GM18511 (cell line): ENCODE measurements around the gene KLHL28.

Experiments used
- ATAC-seq: cut with Tn5 transposase; IDR thresholded peaks from one replicate; pipeline ENCODE4 v1.9.1; 2021; ENCODE audit warnings: mild to moderate bottlenecking, moderate library complexity; ENCODE audit not compliant: unreplicated experiment

The KLHL28 gene

GRCh38 chr14:44960646-44961045, 1.1 kb downstream of the KLHL28 start:
- no peak for ATAC-seq

- no peak for ATAC-seq
Observed at GRCh38 chr14:44960146-44960545, 1.6 kb downstream of the KLHL28 start.

GRCh38 chr14:44959538-44959937, 2.2 kb downstream of the KLHL28 start:
- no peak for ATAC-seq

GRCh38 chr14:44956866-44957265, 4.9 kb downstream of the KLHL28 start:
- ATAC-seq = no peak

- ATAC-seq = no peak
Observed at GRCh38 chr14:44955528-44955927, 6.2 kb downstream of the KLHL28 start.

- no peak for ATAC-seq
Observed at GRCh38 chr14:44954750-44955149, 7.0 kb downstream of the KLHL28 start.

GRCh38 chr14:44952391-44953110, 9.2 kb downstream of the KLHL28 start:
- ATAC-seq = no peak

- ATAC-seq = no peak
Observed at GRCh38 chr14:44951051-44951450, 10.7 kb downstream of the KLHL28 start.

- no peak for ATAC-seq
Observed at GRCh38 chr14:44945264-44945663, 16.5 kb downstream of the KLHL28 start.

GRCh38 chr14:44944107-44944506, 17.6 kb downstream of the KLHL28 start:
- ATAC-seq = no peak

- ATAC-seq = no peak
Observed at GRCh38 chr14:44942436-44942835, 19.3 kb downstream of the KLHL28 start.

GRCh38 chr14:44941591-44941990, 20.2 kb downstream of the KLHL28 start:
- no peak for ATAC-seq

- no peak for ATAC-seq
Observed at GRCh38 chr14:44940944-44941343, 20.8 kb downstream of the KLHL28 start.

GRCh38 chr14:44940211-44940610, 21.5 kb downstream of the KLHL28 start:
- no peak for ATAC-seq

- ATAC-seq = no peak
Observed at GRCh38 chr14:44937547-44937946, 24.2 kb downstream of the KLHL28 start.

- ATAC-seq = no peak
Observed at GRCh38 chr14:44935155-44935554, 26.6 kb downstream of the KLHL28 start.

GRCh38 chr14:44928793-44929192, 33.0 kb downstream of the KLHL28 start:
- no peak for ATAC-seq

- no peak for ATAC-seq
Observed at GRCh38 chr14:44914849-44915248, 46.9 kb downstream of the KLHL28 start.

- ATAC-seq = no peak
Observed at GRCh38 chr14:44912041-44912869, 49.5 kb downstream of the KLHL28 start.

- no peak for ATAC-seq
Observed at GRCh38 chr14:44910821-44911220, 50.9 kb downstream of the KLHL28 start.

GRCh38 chr14:44901696-44902095, 60.1 kb downstream of the KLHL28 start:
- ATAC-seq = no peak

GRCh38 chr14:44898551-44898950, 63.2 kb downstream of the KLHL28 start:
- ATAC-seq = no peak
